Esophagus muscularis mucosa (tissue), 4 donors: Measurements from ENCODE around the gene FAM43B. TPM values are rescaled to one million over a fixed set of nuclear protein-coding genes. Genes with fewer than 3 reads are reported as not detected.

ENCODE experiments used
- DNase-seq: peaks from one replicate; pipeline ENCODE4 v3.0.0-alpha.2; 2017; ENCODE audit errors: extremely low spot score
- H3K27ac ChIP-seq, 4 donors: fragments of 200-600 bp; sonication (generic); replicated peaks in 1 of 4; 1 replicate in 3 of 4; 2 replicates in 1 of 4; pipeline ENCODE4 v1.5.1; 2016 to 2019; ENCODE audit warnings: mild to moderate bottlenecking in 1 of 4
- H3K27me3 ChIP-seq, 4 donors: fragments of 200-600 bp; sonication (generic); one replicate each; pipeline versions ENCODE4 v1.5.1 to v1.6.0; 2016 to 2019
- H3K36me3 ChIP-seq, 4 donors: fragments of 200-600 bp; sonication (generic); one replicate each; pipeline ENCODE4 v1.5.1; 2016 to 2019
- H3K4me1 ChIP-seq, 4 donors: fragments of 200-600 bp; sonication (generic); one replicate each; pipeline ENCODE4 v1.5.1; 2016 to 2019
- H3K4me3 ChIP-seq, 4 donors: fragments of 200-600 bp; sonication (generic); 1 replicate in 2 of 4; 2 replicates in 2 of 4; pipeline ENCODE4 v1.5.1; 2016 to 2019; ENCODE audit warnings: mild to moderate bottlenecking in 4 of 4, moderate library complexity in 1 of 4
- H3K9me3 ChIP-seq, 4 donors: fragments of 200-600 bp; sonication (generic); 1 replicate in 3 of 4; 2 replicates in 1 of 4; pipeline ENCODE4 v1.5.1; 2016 to 2019
- CTCF ChIP-seq, 3 experiments: fragments of 200-600 bp in 2 of 3; fragments of 450-650 bp in 1 of 3; sonication (generic) in 2 of 3; IDR thresholded peaks; one replicate each; pipeline ENCODE4 v1.5.1; 2017 to 2019; ENCODE audit warnings: antibody characterized with exemption in 3 of 3, mild to moderate bottlenecking in 2 of 3, moderate library complexity in 1 of 3
- EP300 ChIP-seq: sonication (generic); formaldehyde crosslinking; IDR thresholded peaks from one replicate; pipeline ENCODE4 v1.6.1; 2017; ENCODE audit warnings: antibody characterized with exemption
- POLR2A ChIP-seq: fragments of 450-650 bp; IDR thresholded peaks from one replicate; pipeline ENCODE4 v1.6.1; 2017; ENCODE audit warnings: antibody characterized with exemption, moderate library complexity, mild to moderate bottlenecking, low read depth
- POLR2AphosphoS5 ChIP-seq, 2 donors: sonication (generic); formaldehyde crosslinking; IDR thresholded peaks; one replicate each; pipeline ENCODE4 v1.6.1; 2017; ENCODE audit warnings: antibody characterized with exemption in 2 of 2
- WGBS: methylation state at CpG from one replicate; pipeline ENCODE4 v1.1.5; 2018; 5-methylcytosine and 5-hydroxymethylcytosine counted together
- intact Hi-C: fragments of 100-400 bp; cut with DNase I; formaldehyde crosslinking; loops from one replicate; pipeline ENCODE4 v1.15.1; 2023
- total RNA-seq, 4 donors: library from RNA; depleted of rRNA; stranded (reverse); fragments of >200 nt; gene quantifications; one replicate each; pipeline versions ENCODE4 v1.1.0 to v1.2.1, GENCODE V29; 2016

Gene FAM43B
- total RNA-seq, 4 donors from 2014 or later = 2.2 to 4.2 (median 3.6) TPM; not detected in 1

DNA sequence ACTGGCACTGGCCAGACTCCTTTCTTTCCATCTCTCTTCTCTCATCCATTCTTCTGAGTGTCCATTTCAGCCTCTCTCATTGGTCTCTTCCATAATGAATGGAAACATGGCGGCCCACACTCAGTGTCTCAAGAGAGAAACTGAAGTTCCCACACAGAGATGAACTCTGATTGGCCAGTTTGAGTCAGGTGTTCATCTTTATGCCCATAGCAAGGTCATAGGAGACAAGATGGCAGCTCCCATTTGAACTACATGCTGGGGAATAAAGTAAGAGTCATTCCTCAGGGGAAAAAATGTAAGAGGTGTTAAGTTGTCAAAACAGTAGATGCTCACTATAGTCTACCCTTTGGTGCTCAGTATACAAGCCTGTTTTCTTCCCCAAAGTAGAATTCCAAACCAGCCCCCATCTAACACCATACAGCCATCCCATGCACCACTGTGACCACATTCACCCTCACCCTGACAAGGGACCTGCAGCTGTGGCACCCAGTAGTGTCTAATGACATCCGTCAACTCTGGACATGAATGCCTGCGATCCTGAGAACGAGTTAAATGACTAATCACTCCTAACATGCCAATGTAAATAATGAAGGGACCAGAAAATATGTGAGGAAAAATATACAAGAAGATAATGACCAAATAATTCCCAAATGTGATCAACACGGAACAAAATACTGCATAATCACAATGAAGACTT is 48.9 kb downstream of the FAM43B start:
- H3K4me3 ChIP-seq = no peak overlapping the region
- no peaks in the 10 kb centered on the region for H3K27me3 ChIP-seq
- 71% methylated on average over 5 of the region's 5 CpGs for WGBS
- no peak overlapping the region for H3K27ac ChIP-seq
- no peaks in the 10 kb centered on the region for H3K36me3 ChIP-seq
- intact Hi-C loops = no loop called here
- no peak for DNase-seq
- TF ChIP-seq POLR2A (no peak), CTCF (IDR thresholded peaks at IDR 0.05) (no peak), POLR2AphosphoS5 (IDR thresholded peaks at IDR 0.05) (no peak), EP300 (no peak)
- no peaks in the 10 kb centered on the region for H3K9me3 ChIP-seq
- H3K4me1 ChIP-seq = no peaks in the 10 kb centered on the region

GRCh38 chr1:20602851-20603450 is 50.6 kb downstream of the FAM43B start:
- no peak for TF ChIP-seq POLR2AphosphoS5 (IDR thresholded peaks at IDR 0.05)
- H3K4me3 ChIP-seq = no peak overlapping the region
- 93% methylated on average over 4 of the region's 4 CpGs for WGBS
- H3K9me3 ChIP-seq = no peaks in the 10 kb centered on the region
- intact Hi-C loops = no loop called here
- H3K27me3 ChIP-seq = no peaks in the 10 kb centered on the region
- DNase-seq = no peak
- no peaks in the 10 kb centered on the region for H3K36me3 ChIP-seq
- no peaks in the 10 kb centered on the region for H3K4me1 ChIP-seq
- H3K27ac ChIP-seq = no peak overlapping the region

DNA sequence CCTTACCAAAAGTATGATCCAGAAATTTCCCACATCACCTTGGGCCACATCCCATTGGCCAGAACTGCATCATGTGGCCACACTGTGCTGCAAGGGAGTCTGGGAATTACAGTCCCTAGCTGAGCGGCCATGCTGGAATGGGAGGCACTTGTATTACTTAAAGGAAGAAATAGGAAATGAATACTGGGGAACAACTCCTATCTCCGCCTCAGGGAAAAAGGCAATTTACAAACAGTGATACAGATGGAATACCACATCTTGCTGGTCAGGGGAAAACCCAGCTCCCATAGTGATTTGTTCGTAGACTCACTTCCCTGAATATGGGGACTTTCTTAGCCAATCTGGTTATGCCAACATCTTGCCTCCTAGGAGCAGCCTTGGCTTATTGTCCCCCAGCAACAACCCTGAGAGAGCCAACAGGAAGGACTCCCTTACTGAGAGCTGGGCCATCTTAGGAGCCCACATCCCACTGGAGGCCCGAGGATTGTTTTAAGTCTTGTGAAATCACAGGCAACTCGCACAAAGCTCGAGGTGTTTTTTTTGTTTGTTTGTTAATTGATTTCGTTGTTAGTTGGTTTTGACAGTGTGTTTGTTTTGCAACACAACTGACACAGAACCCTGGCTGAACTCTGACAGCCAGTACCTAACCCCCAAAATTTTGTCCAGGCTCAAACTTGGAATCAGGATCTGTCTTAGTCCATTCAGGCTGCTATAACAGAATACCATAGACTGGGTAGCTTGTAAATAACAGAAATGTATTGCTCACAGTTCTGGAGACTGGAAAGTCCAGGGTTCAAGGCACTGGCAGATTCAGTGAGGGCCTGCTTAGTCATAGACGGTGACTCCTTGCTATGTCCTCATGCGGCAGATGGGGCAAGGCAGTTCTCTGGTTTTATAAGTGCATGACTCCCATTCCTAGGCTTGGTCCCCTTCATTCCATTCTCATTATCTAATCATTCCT is 51.4 kb downstream of the FAM43B start:
- no peak overlapping the region for H3K4me3 ChIP-seq
- 87% methylated on average over 7 of the region's 9 CpGs for WGBS
- no peak overlapping the region for H3K27ac ChIP-seq

More for the DNA sequence above, 51.4 kb downstream of the FAM43B start:
- intact Hi-C loops = no loop called here
- Histone ChIP-seq H3K4me1 (no peaks in the 10 kb centered on the region), H3K9me3 (no peaks in the 10 kb centered on the region), H3K36me3 (no peaks in the 10 kb centered on the region), H3K27me3 (no peaks in the 10 kb centered on the region)
- DNase-seq = no peak
- TF ChIP-seq CTCF (IDR thresholded peaks at IDR 0.05) (no peak), EP300 (no peak), POLR2A (no peak), POLR2AphosphoS5 (IDR thresholded peaks at IDR 0.05) (no peak)

Other genes with a start within 250 kb of the FAM43B start
- 10 to 100 TPM; 22.2 to 31.1 (median 25.6) TPM for gene CAMK2N1, start 66.4 kb upstream of the FAM43B start, total RNA-seq
- 10 to 100 TPM; 24.5 to 71.3 (median 42.7) TPM for gene MUL1, start 44.4 kb upstream of the FAM43B start, total RNA-seq
- 1 to 10 TPM; 1.7 to 7.5 (median 6.0) TPM for gene CDA, start 36.5 kb downstream of the FAM43B start, total RNA-seq
- 100 to 1,000 TPM; 175 to 330 (median 242) TPM for gene PINK1, start 80.9 kb downstream of the FAM43B start, total RNA-seq
- gene DDOST, start 108.8 kb downstream of the FAM43B start, total RNA-seq = 100 to 1,000 TPM in 2 of 4 donors, 10 to 100 TPM in 2; 86.4 to 126 (median 103) TPM
- 1 to 10 TPM; 2.0 to 7.3 (median 3.4) TPM for gene KIF17, start 165.4 kb downstream of the FAM43B start, total RNA-seq
- 1 to 10 TPM in 2 of 4 donors, under 1 TPM in 2; 0.42 to 7.2 (median 1.7) TPM for gene SH2D5, start 180.1 kb downstream of the FAM43B start, total RNA-seq
- 100 to 1,000 TPM; 213 to 349 (median 277) TPM for gene HP1BP3, start 234.7 kb downstream of the FAM43B start, total RNA-seq